HepG2 (cell line): ENCODE measurements around the gene JSRP1. TPM values are rescaled to one million over a fixed set of nuclear protein-coding genes. Genes with fewer than 3 reads are reported as not detected.

Experiments
- ATRX ChIP-seq: sonication (generic); formaldehyde crosslinking; IDR thresholded peaks from 2 replicates; pipeline ENCODE4 v1.4.0; 2020; ENCODE audit warnings: missing genetic modification reagents, borderline replicate concordance
- GABPA ChIP-seq, 2 experiments: IDR thresholded peaks; 2 replicates each; pipeline ENCODE4 v1.6.1; 2011 to 2016; ENCODE audit warnings: low read depth in 2 of 2, low read length in 1 of 2, missing biosample characterization in 1 of 2, missing genetic modification characterization in 1 of 2
- PHF8 ChIP-seq: sonication (generic); formaldehyde crosslinking; IDR thresholded peaks from 2 replicates; pipeline ENCODE4 v1.5.0; 2020; ENCODE audit warnings: missing genetic modification reagents
- RBFOX2 ChIP-seq: fragments of 200-400 bp; formaldehyde crosslinking; IDR thresholded peaks from 2 replicates; pipeline ENCODE4 v1.6.1; 2017; ENCODE audit warnings: low read depth, mild to moderate bottlenecking, low read length
- REL ChIP-seq: sonication (generic); formaldehyde crosslinking; conservative IDR thresholded peaks from 2 replicates; pipeline ENCODE4 v1.8.0; 2022; ENCODE audit warnings: mild to moderate bottlenecking, missing genetic modification reagents, moderate library complexity
- REPIN1 ChIP-seq: sonication (generic); formaldehyde crosslinking; IDR thresholded peaks from 2 replicates; pipeline ENCODE4 v1.8.0; 2022; ENCODE audit warnings: missing genetic modification reagents, low read depth, mild to moderate bottlenecking, borderline replicate concordance
- RNF2 ChIP-seq: fragments of 450-650 bp; conservative IDR thresholded peaks from 2 replicates; pipeline ENCODE4 v1.6.1; 2016; ENCODE audit warnings: low read depth
- ZIK1 ChIP-seq: sonication (generic); formaldehyde crosslinking; IDR thresholded peaks from 2 replicates; pipeline ENCODE4 v1.5.0; 2020; ENCODE audit warnings: mild to moderate bottlenecking, low read depth, missing genetic modification reagents, borderline replicate concordance
- ZNF337 ChIP-seq: sonication (generic); formaldehyde crosslinking; IDR thresholded peaks from 2 replicates; pipeline ENCODE4 v1.5.1; 2020; ENCODE audit warnings: missing genetic modification reagents, low read depth, mild to moderate bottlenecking, borderline replicate concordance
- ZNF570 ChIP-seq: sonication (generic); formaldehyde crosslinking; IDR thresholded peaks from 2 replicates; pipeline ENCODE4 v1.4.0; 2020; ENCODE audit warnings: mild to moderate bottlenecking, missing genetic modification reagents, borderline replicate concordance
- ZNF652 ChIP-seq: IDR thresholded peaks from 2 replicates; pipeline ENCODE4 v1.6.1; 2016; ENCODE audit warnings: low read depth, borderline replicate concordance
- ZNF772 ChIP-seq: sonication (generic); formaldehyde crosslinking; IDR thresholded peaks from 2 replicates; pipeline ENCODE4 v1.5.0; 2020; ENCODE audit warnings: mild to moderate bottlenecking, missing genetic modification reagents
- polyA plus RNA-seq, 8 experiments: library from polyadenylated mRNA; depleted of rRNA in 3 of 8; stranded (reverse) in 7 of 8; unstranded in 1 of 8; fragments of >200 nt; fragmentation: Illumina TruSeq in 4 of 8; extraction: Trizol in 4 of 8; gene quantifications; 2 replicates each; pipeline versions ENCODE4 v1.2.1 to v1.2.3, GENCODE V29; 2011 to 2016; ENCODE audit warnings: low read depth in 4 of 8, missing spikeins in 1 of 8, mixed read lengths in 1 of 8; ENCODE audit not compliant: insufficient read depth in 1 of 8
- total RNA-seq, 5 experiments: library from RNA; depleted of rRNA; stranded (reverse); fragments of >200 nt; fragmentation: Illumina TruSeq; extraction: Trizol; gene quantifications; 2 replicates each; pipeline ENCODE4 v1.2.3, GENCODE V29; 2016; ENCODE audit warnings: low read depth in 1 of 5
- TF ChIP-seq, protein P1 (sequence below): sonication (generic); formaldehyde crosslinking; IDR thresholded peaks from 2 replicates; pipeline ENCODE4 v1.5.1; 2020; ENCODE audit warnings: mild to moderate bottlenecking, missing genetic modification reagents, borderline replicate concordance
- TF ChIP-seq, protein P2 (sequence below): sonication (generic); formaldehyde crosslinking; IDR thresholded peaks from 2 replicates; pipeline ENCODE4 v1.8.1; 2023; ENCODE audit warnings: missing genetic modification reagents, inconsistent platforms, borderline replicate concordance
- TF ChIP-seq, protein P3 (sequence below): sonication (generic); formaldehyde crosslinking; conservative IDR thresholded peaks from 2 replicates; pipeline ENCODE4 v1.4.0; 2020; ENCODE audit warnings: missing genetic modification reagents

The JSRP1 gene
- total and polyA plus RNA-seq, 2 of the 13 experiments (the other 11 are each of a cell fraction or from before 2014, with no cell fraction given), result 0.16 to 0.38 TPM

- TF ChIP-seq, protein P1, sequence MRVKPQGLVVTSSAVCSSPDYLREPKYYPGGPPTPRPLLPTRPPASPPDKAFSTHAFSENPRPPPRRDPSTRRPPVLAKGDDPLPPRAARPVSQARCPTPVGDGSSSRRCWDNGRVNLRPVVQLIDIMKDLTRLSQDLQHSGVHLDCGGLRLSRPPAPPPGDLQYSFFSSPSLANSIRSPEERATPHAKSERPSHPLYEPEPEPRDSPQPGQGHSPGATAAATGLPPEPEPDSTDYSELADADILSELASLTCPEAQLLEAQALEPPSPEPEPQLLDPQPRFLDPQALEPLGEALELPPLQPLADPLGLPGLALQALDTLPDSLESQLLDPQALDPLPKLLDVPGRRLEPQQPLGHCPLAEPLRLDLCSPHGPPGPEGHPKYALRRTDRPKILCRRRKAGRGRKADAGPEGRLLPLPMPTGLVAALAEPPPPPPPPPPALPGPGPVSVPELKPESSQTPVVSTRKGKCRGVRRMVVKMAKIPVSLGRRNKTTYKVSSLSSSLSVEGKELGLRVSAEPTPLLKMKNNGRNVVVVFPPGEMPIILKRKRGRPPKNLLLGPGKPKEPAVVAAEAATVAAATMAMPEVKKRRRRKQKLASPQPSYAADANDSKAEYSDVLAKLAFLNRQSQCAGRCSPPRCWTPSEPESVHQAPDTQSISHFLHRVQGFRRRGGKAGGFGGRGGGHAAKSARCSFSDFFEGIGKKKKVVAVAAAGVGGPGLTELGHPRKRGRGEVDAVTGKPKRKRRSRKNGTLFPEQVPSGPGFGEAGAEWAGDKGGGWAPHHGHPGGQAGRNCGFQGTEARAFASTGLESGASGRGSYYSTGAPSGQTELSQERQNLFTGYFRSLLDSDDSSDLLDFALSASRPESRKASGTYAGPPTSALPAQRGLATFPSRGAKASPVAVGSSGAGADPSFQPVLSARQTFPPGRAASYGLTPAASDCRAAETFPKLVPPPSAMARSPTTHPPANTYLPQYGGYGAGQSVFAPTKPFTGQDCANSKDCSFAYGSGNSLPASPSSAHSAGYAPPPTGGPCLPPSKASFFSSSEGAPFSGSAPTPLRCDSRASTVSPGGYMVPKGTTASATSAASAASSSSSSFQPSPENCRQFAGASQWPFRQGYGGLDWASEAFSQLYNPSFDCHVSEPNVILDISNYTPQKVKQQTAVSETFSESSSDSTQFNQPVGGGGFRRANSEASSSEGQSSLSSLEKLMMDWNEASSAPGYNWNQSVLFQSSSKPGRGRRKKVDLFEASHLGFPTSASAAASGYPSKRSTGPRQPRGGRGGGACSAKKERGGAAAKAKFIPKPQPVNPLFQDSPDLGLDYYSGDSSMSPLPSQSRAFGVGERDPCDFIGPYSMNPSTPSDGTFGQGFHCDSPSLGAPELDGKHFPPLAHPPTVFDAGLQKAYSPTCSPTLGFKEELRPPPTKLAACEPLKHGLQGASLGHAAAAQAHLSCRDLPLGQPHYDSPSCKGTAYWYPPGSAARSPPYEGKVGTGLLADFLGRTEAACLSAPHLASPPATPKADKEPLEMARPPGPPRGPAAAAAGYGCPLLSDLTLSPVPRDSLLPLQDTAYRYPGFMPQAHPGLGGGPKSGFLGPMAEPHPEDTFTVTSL, result no peak
- TF ChIP-seq ZNF337 (CRISPR knock-in tag) (no peak), ATRX (CRISPR knock-in tag) (no peak), RNF2 (no peak), REPIN1 (CRISPR knock-in tag) (no peak), RBFOX2 (0 out of 2 replicates have a peak, but pooled peaks have one; percentile 7), GABPA (IDR thresholded peaks at IDR 0.05; ENCODE audit: low read depth, low read length) (no peak), GABPA (CRISPR knock-in tag; IDR thresholded peaks at IDR 0.05; ENCODE audit: low read depth) (no peak), REL (peak; percentile 65; the same call in 1 of the 2 replicates), ZIK1 (CRISPR knock-in tag) (no peak), ZNF570 (CRISPR knock-in tag) (no peak), ZNF652 (CRISPR knock-in tag) (no peak), ZNF772 (CRISPR knock-in tag) (0 out of 2 replicates have a peak, but pooled peaks have one; percentile 70), PHF8 (CRISPR knock-in tag) (peak; percentile 30; the same call in 1 of the 2 replicates)
- TF ChIP-seq, protein P2, sequence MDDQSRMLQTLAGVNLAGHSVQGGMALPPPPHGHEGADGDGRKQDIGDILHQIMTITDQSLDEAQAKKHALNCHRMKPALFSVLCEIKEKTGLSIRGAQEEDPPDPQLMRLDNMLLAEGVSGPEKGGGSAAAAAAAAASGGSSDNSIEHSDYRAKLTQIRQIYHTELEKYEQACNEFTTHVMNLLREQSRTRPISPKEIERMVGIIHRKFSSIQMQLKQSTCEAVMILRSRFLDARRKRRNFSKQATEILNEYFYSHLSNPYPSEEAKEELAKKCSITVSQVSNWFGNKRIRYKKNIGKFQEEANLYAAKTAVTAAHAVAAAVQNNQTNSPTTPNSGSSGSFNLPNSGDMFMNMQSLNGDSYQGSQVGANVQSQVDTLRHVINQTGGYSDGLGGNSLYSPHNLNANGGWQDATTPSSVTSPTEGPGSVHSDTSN (CRISPR knock-in tag), result no peak
- TF ChIP-seq, protein P3, sequence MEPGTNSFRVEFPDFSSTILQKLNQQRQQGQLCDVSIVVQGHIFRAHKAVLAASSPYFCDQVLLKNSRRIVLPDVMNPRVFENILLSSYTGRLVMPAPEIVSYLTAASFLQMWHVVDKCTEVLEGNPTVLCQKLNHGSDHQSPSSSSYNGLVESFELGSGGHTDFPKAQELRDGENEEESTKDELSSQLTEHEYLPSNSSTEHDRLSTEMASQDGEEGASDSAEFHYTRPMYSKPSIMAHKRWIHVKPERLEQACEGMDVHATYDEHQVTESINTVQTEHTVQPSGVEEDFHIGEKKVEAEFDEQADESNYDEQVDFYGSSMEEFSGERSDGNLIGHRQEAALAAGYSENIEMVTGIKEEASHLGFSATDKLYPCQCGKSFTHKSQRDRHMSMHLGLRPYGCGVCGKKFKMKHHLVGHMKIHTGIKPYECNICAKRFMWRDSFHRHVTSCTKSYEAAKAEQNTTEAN (CRISPR knock-in tag), result peak; percentile 56; the same call in 1 of the 2 replicates
Observed at GRCh38 chr19:2252797-2253105, 3.5 kb downstream of the JSRP1 start (continued).
